Keratinocyte (primary cell): ENCODE data around the gene TMEM39B. TPM values are rescaled to one million over a fixed set of nuclear protein-coding genes. Genes with fewer than 3 reads are reported as not detected.

Experiments
- DNase-seq: peaks from one replicate; pipeline ENCODE4 v3.0.0-alpha.2; 2011; ENCODE audit warnings: low read depth, missing footprints, low spot score
- FAIRE-seq: peaks from 2 replicates; lab custom pipeline; 2011; peaks lifted over from hg19 to GRCh38; lab: Jason Lieb, UNC
- H2AFZ ChIP-seq: 2 replicates; pipeline ENCODE4 v1.6.0; 2012; ENCODE audit warnings: low read length, control low read depth, inconsistent platforms; ENCODE audit not compliant: control insufficient read depth
- H3K27ac ChIP-seq: 2 replicates; pipeline ENCODE4 v1.5.1; 2011; ENCODE audit warnings: low read length; ENCODE audit not compliant: control insufficient read depth, insufficient read depth
- H3K27me3 ChIP-seq: 3 replicates; pipeline ENCODE4 v1.6.0; 2011; ENCODE audit warnings: low read length; ENCODE audit not compliant: control insufficient read depth, insufficient read depth; ENCODE audit errors: extremely low read depth
- H3K36me3 ChIP-seq, 2 experiments: 2 replicates in 1 of 2; 3 replicates in 1 of 2; pipeline ENCODE4 v1.5.1; 2011; ENCODE audit warnings: low read length in 2 of 2, mild to moderate bottlenecking in 1 of 2; ENCODE audit not compliant: control insufficient read depth in 2 of 2, insufficient read depth in 2 of 2; ENCODE audit errors: extremely low read depth in 1 of 2
- H3K4me1 ChIP-seq: 3 replicates; pipeline ENCODE4 v1.5.1; 2011; ENCODE audit warnings: low read length; ENCODE audit not compliant: control insufficient read depth, insufficient read depth; ENCODE audit errors: extremely low read depth
- H3K4me2 ChIP-seq: 3 replicates; pipeline ENCODE4 v1.6.0; 2011; ENCODE audit warnings: low read depth, low read length; ENCODE audit not compliant: control insufficient read depth, insufficient read depth; ENCODE audit errors: extremely low read depth
- H3K4me3 ChIP-seq, 3 experiments: fragments of 200-600 bp in 1 of 3; sonication (generic) in 1 of 3; 2 replicates in 2 of 3; 3 replicates in 1 of 3; pipeline ENCODE4 v1.5.1; 2011 to 2016; ENCODE audit warnings: low read length in 3 of 3, mild to moderate bottlenecking in 3 of 3, control low read depth in 2 of 3, inconsistent platforms in 1 of 3, low read depth in 1 of 3, mixed read lengths in 1 of 3, mixed run types in 1 of 3, moderate library complexity in 1 of 3; ENCODE audit not compliant: control insufficient read depth in 2 of 3, insufficient read depth in 2 of 3; ENCODE audit errors: extremely low read depth in 1 of 3
- H3K79me2 ChIP-seq: 2 replicates; pipeline ENCODE4 v1.6.0; 2012; ENCODE audit warnings: low read length; ENCODE audit not compliant: control insufficient read depth, insufficient read depth
- H3K9ac ChIP-seq: 3 replicates; pipeline ENCODE4 v1.6.0; 2011; ENCODE audit warnings: low read length; ENCODE audit not compliant: control insufficient read depth, insufficient read depth; ENCODE audit errors: extremely low read depth
- H3K9me1 ChIP-seq: 3 replicates; pipeline ENCODE4 v1.6.0; 2011; ENCODE audit warnings: low read length; ENCODE audit not compliant: control insufficient read depth, insufficient read depth; ENCODE audit errors: extremely low read depth
- H3K9me3 ChIP-seq: 2 replicates; pipeline ENCODE4 v1.5.1; 2012; ENCODE audit warnings: low read depth, low read length; ENCODE audit not compliant: control insufficient read depth
- H4K20me1 ChIP-seq: 3 replicates; pipeline ENCODE4 v1.6.0; 2011; ENCODE audit warnings: low read length; ENCODE audit not compliant: control insufficient read depth, insufficient read depth; ENCODE audit errors: extremely low read depth
- EZH2 ChIP-seq: IDR thresholded peaks from one replicate; pipeline ENCODE4 v1.6.1; 2012; ENCODE audit warnings: inconsistent platforms, mild to moderate bottlenecking, low read length, moderate library complexity
- dilution Hi-C: fragments of 300-500 bp; cut with MboI; formaldehyde crosslinking; loops from one replicate; pipeline ENCODE4 v1.7.0; 2020; ENCODE audit warnings: low sequenced_read_pairs; ENCODE audit not compliant: extremely low pct_ligation_motif_present
- polyA plus RNA-seq, 5 experiments: library from polyadenylated mRNA; depleted of rRNA in 3 of 5; stranded (reverse) in 3 of 5; stranded (forward) in 1 of 5; unstranded in 1 of 5; fragments of >200 nt; gene quantifications; 1 replicate in 1 of 5; 2 replicates in 3 of 5; 3 replicates in 1 of 5; pipeline versions ENCODE4 v1.2.1 to v1.2.3, GENCODE V29; 2011 to 2012; ENCODE audit warnings: missing spikeins in 2 of 5, low read depth in 1 of 5, low replicate concordance in 1 of 5
- TF ChIP-seq, protein P1 (sequence below), 3 experiments: IDR thresholded peaks in 1 of 3; conservative IDR thresholded peaks in 1 of 3; optimal IDR thresholded peaks in 1 of 3; 2 replicates in 2 of 3; 3 replicates in 1 of 3; pipeline versions ENCODE3 to v1.5.1; 2011; ENCODE audit warnings: low read length in 3 of 3, mild to moderate bottlenecking in 3 of 3, moderate library complexity in 2 of 3, control low read depth in 1 of 3, inconsistent platforms in 1 of 3; ENCODE audit not compliant: insufficient read depth in 2 of 3; ENCODE audit errors: extremely low read depth in 1 of 3

TMEM39B gene
- polyA plus RNA-seq, 1 donor (not counting 4 experiments of a cell fraction or from before 2014, with no cell fraction given) = 6.8 TPM

DNA sequence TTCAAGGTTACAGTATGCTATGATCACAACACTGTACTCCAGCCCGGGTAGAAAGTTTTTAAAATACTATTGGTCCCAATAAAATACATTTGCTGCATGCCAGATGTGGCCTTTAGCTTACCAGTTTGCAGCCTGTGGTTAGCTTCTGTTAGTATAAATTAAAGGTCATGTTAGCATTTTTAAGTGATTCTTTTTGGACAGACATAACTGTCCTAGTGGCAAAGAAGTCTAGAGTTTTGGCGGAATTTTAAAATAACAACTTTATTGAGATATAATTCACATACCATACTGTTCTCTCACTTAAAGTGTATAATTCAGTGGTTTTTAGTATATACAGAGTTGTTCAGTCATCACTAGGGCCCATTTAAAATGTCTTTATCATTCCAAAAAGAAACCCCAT is 24.3 kb upstream of the TMEM39B start:
- dilution Hi-C loops = no loop called here
- no peak for DNase-seq

DNA sequence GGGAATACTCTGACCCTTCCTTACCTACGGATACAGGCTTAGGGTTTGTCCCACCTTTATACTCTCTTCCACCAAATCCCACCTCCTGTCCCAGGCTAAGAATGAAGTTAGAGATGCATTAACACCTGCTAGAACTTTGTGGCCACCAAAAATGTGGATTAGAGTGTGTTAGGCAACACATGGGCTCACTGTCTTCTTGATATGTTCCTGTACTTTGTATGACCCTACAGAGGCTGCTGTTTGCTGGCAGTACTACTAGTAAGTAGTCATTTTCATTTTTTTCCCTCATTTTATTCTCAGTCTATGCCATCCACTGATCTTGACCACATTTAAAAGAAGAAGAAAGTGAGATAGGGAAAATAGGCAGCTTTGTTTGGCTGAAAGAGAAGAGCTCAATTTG is 21.0 kb upstream of the TMEM39B start:
- H3K79me2 ChIP-seq = peaks cover 5% of the 10 kb centered on the region
- FAIRE-seq = no peak

More for the DNA sequence above, 24.3 kb upstream of the TMEM39B start:
- no peaks in the 10 kb centered on the region for H3K9me3 ChIP-seq
- H3K36me3 ChIP-seq = peaks cover 33 to 40% of the 10 kb centered on the region in 2 experiments
- no peaks in the 10 kb centered on the region for H3K27me3 ChIP-seq
- peaks cover 5% of the 10 kb centered on the region for H3K79me2 ChIP-seq
- TF ChIP-seq, protein P1, sequence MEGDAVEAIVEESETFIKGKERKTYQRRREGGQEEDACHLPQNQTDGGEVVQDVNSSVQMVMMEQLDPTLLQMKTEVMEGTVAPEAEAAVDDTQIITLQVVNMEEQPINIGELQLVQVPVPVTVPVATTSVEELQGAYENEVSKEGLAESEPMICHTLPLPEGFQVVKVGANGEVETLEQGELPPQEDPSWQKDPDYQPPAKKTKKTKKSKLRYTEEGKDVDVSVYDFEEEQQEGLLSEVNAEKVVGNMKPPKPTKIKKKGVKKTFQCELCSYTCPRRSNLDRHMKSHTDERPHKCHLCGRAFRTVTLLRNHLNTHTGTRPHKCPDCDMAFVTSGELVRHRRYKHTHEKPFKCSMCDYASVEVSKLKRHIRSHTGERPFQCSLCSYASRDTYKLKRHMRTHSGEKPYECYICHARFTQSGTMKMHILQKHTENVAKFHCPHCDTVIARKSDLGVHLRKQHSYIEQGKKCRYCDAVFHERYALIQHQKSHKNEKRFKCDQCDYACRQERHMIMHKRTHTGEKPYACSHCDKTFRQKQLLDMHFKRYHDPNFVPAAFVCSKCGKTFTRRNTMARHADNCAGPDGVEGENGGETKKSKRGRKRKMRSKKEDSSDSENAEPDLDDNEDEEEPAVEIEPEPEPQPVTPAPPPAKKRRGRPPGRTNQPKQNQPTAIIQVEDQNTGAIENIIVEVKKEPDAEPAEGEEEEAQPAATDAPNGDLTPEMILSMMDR (optimal IDR thresholded peaks at IDR 0.05 in 1 of 3, IDR thresholded peaks at IDR 0.05 in 1 of 3, conservative IDR thresholded peaks at IDR 0.05 in 1 of 3; ENCODE audit: extremely low read depth in 1 of 3, insufficient read depth in 2 of 3, low read length in 3 of 3) = no peak
- TF ChIP-seq EZH2 = no peak
- FAIRE-seq = no peak
- no peak overlapping the region for H3K4me3 ChIP-seq
- no peak overlapping the region for H3K9ac ChIP-seq
- no peak overlapping the region for H2AFZ ChIP-seq
- H3K27ac ChIP-seq = no peak overlapping the region
- H4K20me1 ChIP-seq = no peaks in the 10 kb centered on the region
- H3K9me1 ChIP-seq = no peaks in the 10 kb centered on the region
- H3K4me1 ChIP-seq = no peaks in the 10 kb centered on the region
- no peak overlapping the region for H3K4me2 ChIP-seq

More for the DNA sequence above, 21.0 kb upstream of the TMEM39B start:
- Histone ChIP-seq H3K27me3 (no peaks in the 10 kb centered on the region), H3K4me1 (no peaks in the 10 kb centered on the region), H3K9me3 (no peaks in the 10 kb centered on the region), H3K9me1 (no peaks in the 10 kb centered on the region), H3K9ac (no peak overlapping the region), H2AFZ (no peak overlapping the region), H4K20me1 (no peaks in the 10 kb centered on the region), H3K27ac (no peak overlapping the region), H3K36me3 (peaks cover 30 to 45% of the 10 kb centered on the region in 2 experiments), H3K4me2 (no peak overlapping the region), H3K4me3 (no peak overlapping the region)
- dilution Hi-C loops = no loop called here
- DNase-seq = no peak
- TF ChIP-seq, protein P1 (optimal IDR thresholded peaks at IDR 0.05 in 1 of 3, IDR thresholded peaks at IDR 0.05 in 1 of 3, conservative IDR thresholded peaks at IDR 0.05 in 1 of 3; ENCODE audit: extremely low read depth in 1 of 3, insufficient read depth in 2 of 3, low read length in 3 of 3) = no peak
- no peak for TF ChIP-seq EZH2
